ENCODE data around the gene SIM2.

SIM2 gene

DNA sequence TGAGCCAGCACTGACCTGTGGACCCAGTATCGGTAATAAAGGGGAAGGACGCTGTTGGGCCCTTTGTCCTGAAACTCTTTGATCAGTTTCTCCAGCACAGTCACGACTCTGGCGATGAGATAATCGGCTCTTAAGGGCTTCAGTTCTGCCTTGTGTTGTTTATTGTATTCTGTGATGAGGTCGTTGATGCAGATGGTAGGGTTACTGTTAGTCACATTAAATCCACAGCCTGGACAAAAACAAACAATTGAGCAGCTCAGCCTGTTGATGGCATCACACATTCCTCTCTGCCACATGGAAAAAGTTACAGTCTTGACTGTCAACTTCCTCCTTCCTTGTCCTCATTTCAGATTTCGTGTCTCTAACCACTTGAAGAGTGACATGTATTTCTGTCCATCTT is 57.6 kb downstream of the SIM2 start:
- no peaks in the 10 kb centered on the region for H3K9me3 ChIP-seq (ENCODE audit: control insufficient read depth, insufficient read depth, low read length)
- no peaks in the 10 kb centered on the region for H3F3A ChIP-seq (ENCODE audit: control insufficient read depth, insufficient read depth)
- H3K36me3 ChIP-seq (ENCODE audit: control insufficient read depth, low read length) = no peaks in the 10 kb centered on the region
- H3K79me2 ChIP-seq (ENCODE audit: control insufficient read depth, low read length) = no peaks in the 10 kb centered on the region
- H4K20me1 ChIP-seq (ENCODE audit: control insufficient read depth, insufficient read depth, low read depth, low read length) = no peaks in the 10 kb centered on the region
- no peak overlapping the region for H3K27ac ChIP-seq (ENCODE audit: low read depth, low read length)
- H3K4me2 ChIP-seq (ENCODE audit: low read length) = no peak overlapping the region
- no peaks in the 10 kb centered on the region for H3K4me1 ChIP-seq (ENCODE audit: control insufficient read depth, low read length)
- TF ChIP-seq EZH2phosphoT487 (IDR thresholded peaks at IDR 0.05; ENCODE audit: borderline replicate concordance, low read length) = no peak
- TF ChIP-seq, protein P1, sequence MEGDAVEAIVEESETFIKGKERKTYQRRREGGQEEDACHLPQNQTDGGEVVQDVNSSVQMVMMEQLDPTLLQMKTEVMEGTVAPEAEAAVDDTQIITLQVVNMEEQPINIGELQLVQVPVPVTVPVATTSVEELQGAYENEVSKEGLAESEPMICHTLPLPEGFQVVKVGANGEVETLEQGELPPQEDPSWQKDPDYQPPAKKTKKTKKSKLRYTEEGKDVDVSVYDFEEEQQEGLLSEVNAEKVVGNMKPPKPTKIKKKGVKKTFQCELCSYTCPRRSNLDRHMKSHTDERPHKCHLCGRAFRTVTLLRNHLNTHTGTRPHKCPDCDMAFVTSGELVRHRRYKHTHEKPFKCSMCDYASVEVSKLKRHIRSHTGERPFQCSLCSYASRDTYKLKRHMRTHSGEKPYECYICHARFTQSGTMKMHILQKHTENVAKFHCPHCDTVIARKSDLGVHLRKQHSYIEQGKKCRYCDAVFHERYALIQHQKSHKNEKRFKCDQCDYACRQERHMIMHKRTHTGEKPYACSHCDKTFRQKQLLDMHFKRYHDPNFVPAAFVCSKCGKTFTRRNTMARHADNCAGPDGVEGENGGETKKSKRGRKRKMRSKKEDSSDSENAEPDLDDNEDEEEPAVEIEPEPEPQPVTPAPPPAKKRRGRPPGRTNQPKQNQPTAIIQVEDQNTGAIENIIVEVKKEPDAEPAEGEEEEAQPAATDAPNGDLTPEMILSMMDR (IDR thresholded peaks at IDR 0.05; ENCODE audit: low read depth, low read length, poor library complexity, severe bottlenecking) = no peak
- H3K9me2 ChIP-seq (replicated peaks; ENCODE audit: control insufficient read depth, low read length) = no peaks in the 10 kb centered on the region
- no peak overlapping the region for H3K4me3 ChIP-seq (ENCODE audit: low read length)
- no peaks in the 10 kb centered on the region for H3K27me3 ChIP-seq (ENCODE audit: control insufficient read depth, low read length)

DNA sequence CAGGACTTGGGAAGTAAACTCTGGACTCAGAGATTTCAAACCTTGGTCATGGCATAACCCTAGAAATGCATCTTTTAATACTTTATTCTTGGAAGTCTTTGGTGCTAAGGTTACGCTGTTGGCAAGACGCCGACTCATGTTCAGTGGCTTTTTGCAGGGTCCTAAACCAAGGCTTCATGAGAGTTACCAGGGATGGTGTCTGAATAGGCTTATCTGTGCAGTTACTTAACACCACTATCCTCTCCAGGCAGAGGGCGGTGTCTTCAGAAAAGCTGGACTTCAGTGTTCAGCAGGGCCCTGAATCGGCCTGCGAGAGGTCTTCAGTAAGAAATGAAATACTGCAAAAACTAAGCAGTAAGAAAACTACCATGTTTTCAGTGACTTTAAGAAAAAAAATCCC is 58.3 kb downstream of the SIM2 start:
- no peaks in the 10 kb centered on the region for H3K9me2 ChIP-seq (replicated peaks; ENCODE audit: control insufficient read depth, low read length)
- H3K36me3 ChIP-seq (ENCODE audit: control insufficient read depth, low read length) = no peaks in the 10 kb centered on the region
- no peak overlapping the region for H3K4me2 ChIP-seq (ENCODE audit: low read length)
- H4K20me1 ChIP-seq (ENCODE audit: control insufficient read depth, insufficient read depth, low read depth, low read length) = no peaks in the 10 kb centered on the region
- no peaks in the 10 kb centered on the region for H3F3A ChIP-seq (ENCODE audit: control insufficient read depth, insufficient read depth)
- no peaks in the 10 kb centered on the region for H3K9me3 ChIP-seq (ENCODE audit: control insufficient read depth, insufficient read depth, low read length)
- H3K27me3 ChIP-seq (ENCODE audit: control insufficient read depth, low read length) = no peaks in the 10 kb centered on the region
- H3K4me3 ChIP-seq (ENCODE audit: low read length) = no peak overlapping the region
- TF ChIP-seq, protein P1 (IDR thresholded peaks at IDR 0.05; ENCODE audit: low read depth, low read length, poor library complexity, severe bottlenecking) = no peak
- TF ChIP-seq EZH2phosphoT487 (IDR thresholded peaks at IDR 0.05; ENCODE audit: borderline replicate concordance, low read length) = no peak
- H3K4me1 ChIP-seq (ENCODE audit: control insufficient read depth, low read length) = no peaks in the 10 kb centered on the region
- no peak overlapping the region for H3K27ac ChIP-seq (ENCODE audit: low read depth, low read length)
- no peaks in the 10 kb centered on the region for H3K79me2 ChIP-seq (ENCODE audit: control insufficient read depth, low read length)

GRCh38 chr21:36759348-36760083 is 60.6 kb downstream of the SIM2 start:
- no peaks in the 10 kb centered on the region for H3K27me3 ChIP-seq (ENCODE audit: control insufficient read depth, low read length)
- no peak overlapping the region for H3K4me2 ChIP-seq (ENCODE audit: low read length)

More at GRCh38 chr21:36759348-36760083, 60.6 kb downstream of the SIM2 start:
- H3K27ac ChIP-seq (ENCODE audit: low read depth, low read length) = no peak overlapping the region
- no peaks in the 10 kb centered on the region for H3K9me3 ChIP-seq (ENCODE audit: control insufficient read depth, insufficient read depth, low read length)
- H3K9me2 ChIP-seq (replicated peaks; ENCODE audit: control insufficient read depth, low read length) = no peaks in the 10 kb centered on the region
- no peaks in the 10 kb centered on the region for H3K36me3 ChIP-seq (ENCODE audit: control insufficient read depth, low read length)
- H3K4me1 ChIP-seq (ENCODE audit: control insufficient read depth, low read length) = no peaks in the 10 kb centered on the region
- no peaks in the 10 kb centered on the region for H4K20me1 ChIP-seq (ENCODE audit: control insufficient read depth, insufficient read depth, low read depth, low read length)
- H3F3A ChIP-seq (ENCODE audit: control insufficient read depth, insufficient read depth) = no peaks in the 10 kb centered on the region
- no peaks in the 10 kb centered on the region for H3K79me2 ChIP-seq (ENCODE audit: control insufficient read depth, low read length)
- H3K4me3 ChIP-seq (ENCODE audit: low read length) = no peak overlapping the region
- no peak for TF ChIP-seq EZH2phosphoT487 (IDR thresholded peaks at IDR 0.05; ENCODE audit: borderline replicate concordance, low read length)
- TF ChIP-seq, protein P1 (IDR thresholded peaks at IDR 0.05; ENCODE audit: low read depth, low read length, poor library complexity, severe bottlenecking) = no peak

Measured in DOHH2 (cell line).